GM12801 (cell line): ENCODE measurements around the gene AK8.

Source experiments
- TF ChIP-seq, protein P1 (sequence below): IDR thresholded peaks from one replicate; pipeline ENCODE4 v1.5.1; 2011; ENCODE audit warnings: control low read depth; ENCODE audit not compliant: insufficient read length; ENCODE audit errors: extremely low read depth

AK8 gene

DNA sequence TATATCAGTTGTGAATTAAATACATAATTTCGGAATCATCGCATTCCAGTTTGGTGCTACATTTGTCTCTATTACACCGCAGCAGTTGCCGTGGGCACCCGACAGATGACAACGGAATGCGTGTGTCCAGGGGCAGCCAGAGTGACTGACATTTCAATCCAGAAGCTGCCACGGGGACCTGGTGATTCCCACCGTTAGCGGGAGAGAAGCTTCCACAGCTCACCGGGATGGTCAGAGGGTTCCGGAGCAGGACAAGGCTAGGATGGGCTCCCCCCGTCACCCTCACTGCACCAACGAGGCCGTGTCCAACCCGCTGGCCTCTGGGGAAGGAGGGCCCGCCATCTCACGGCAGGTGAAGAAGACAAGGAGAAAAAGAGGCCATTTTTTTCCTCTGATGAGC is 121.1 kb downstream of the AK8 start:
- TF ChIP-seq, protein P1, sequence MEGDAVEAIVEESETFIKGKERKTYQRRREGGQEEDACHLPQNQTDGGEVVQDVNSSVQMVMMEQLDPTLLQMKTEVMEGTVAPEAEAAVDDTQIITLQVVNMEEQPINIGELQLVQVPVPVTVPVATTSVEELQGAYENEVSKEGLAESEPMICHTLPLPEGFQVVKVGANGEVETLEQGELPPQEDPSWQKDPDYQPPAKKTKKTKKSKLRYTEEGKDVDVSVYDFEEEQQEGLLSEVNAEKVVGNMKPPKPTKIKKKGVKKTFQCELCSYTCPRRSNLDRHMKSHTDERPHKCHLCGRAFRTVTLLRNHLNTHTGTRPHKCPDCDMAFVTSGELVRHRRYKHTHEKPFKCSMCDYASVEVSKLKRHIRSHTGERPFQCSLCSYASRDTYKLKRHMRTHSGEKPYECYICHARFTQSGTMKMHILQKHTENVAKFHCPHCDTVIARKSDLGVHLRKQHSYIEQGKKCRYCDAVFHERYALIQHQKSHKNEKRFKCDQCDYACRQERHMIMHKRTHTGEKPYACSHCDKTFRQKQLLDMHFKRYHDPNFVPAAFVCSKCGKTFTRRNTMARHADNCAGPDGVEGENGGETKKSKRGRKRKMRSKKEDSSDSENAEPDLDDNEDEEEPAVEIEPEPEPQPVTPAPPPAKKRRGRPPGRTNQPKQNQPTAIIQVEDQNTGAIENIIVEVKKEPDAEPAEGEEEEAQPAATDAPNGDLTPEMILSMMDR = no peak

DNA sequence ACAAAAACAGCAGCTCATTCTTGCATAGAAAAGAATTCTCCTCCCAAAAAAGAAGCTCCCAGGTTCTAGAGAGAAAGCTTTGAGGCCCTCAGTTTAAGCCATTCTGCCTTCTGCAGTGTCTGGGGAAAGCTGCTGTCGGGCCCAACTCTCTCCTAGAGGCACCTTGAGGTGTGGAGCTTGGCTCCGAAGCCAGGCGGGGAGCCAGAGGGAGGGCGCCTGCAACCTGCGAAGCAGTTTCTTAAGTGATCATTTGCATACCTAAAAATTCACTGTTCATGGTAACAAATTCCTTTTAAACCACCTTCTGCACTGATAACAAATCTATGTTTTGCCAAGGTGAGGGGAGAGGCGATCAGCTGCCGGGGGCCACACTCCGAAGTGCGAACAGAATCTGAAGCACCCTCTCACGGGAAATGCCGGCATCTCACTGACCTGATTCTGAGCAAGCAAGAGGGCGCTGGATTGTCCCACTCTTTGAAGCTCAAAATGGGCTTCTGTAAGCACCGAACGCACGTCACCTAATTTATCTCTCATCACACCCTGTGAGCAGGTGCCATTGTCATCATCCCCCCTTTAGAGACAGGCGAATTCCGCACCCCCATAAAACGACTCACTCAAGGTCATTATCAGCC is 121.8 kb downstream of the AK8 start:
- TF ChIP-seq, protein P1 = no peak

DNA sequence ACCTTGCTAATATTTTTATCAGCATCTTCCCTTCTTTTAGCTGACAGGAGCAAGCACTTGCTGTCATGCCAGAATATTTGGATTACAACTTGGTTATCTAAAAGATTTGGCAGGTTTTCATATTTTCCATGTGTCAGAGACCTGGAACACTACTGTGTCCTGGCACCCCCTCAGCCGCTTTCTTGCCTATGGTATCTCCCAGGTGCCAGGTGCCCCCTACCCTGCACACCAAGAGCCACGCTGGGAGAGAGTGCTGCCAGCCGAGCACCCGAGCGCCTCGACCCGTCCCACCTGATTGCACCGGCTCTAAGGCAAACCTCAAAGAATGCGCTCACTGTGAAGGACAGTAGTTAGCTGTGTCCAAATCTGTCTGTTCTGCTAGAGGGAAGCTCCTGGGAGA is 123.0 kb downstream of the AK8 start:
- TF ChIP-seq, protein P1 = no peak

DNA sequence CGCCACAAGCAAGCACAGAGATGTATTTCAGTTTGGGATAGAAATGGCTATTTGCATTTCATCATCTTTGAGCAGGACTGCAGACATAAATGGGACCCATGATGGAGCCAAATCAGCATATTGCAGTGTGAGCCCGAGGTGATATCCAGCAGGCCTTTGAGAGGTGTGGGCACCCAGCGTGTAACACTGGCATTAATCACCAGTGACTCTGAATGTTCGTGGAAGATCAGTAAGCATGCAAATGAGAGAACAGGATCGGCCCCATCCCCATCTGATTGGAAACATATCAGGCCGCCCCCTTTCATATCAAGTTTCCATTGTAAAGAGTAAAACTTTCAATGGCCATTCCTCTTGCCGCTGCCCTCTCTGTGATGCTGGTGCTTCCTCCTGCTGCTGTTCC is 123.8 kb downstream of the AK8 start:
- TF ChIP-seq, protein P1 = no peak

DNA sequence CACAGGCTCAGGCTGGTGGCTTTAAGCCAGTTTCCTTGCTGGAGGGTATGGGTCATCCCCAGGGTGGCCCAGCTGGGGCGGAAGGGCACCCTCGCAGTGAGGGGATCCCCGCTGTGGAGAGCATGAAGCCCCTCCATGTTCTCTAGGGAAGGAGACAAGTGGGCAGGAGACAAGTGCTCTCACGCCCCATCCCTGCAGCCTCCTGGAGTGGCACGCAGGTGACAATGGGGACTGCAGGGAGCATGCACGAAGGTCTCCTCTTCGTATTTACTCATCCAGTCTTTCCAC is 124.5 kb downstream of the AK8 start:
- TF ChIP-seq, protein P1 = no peak

DNA sequence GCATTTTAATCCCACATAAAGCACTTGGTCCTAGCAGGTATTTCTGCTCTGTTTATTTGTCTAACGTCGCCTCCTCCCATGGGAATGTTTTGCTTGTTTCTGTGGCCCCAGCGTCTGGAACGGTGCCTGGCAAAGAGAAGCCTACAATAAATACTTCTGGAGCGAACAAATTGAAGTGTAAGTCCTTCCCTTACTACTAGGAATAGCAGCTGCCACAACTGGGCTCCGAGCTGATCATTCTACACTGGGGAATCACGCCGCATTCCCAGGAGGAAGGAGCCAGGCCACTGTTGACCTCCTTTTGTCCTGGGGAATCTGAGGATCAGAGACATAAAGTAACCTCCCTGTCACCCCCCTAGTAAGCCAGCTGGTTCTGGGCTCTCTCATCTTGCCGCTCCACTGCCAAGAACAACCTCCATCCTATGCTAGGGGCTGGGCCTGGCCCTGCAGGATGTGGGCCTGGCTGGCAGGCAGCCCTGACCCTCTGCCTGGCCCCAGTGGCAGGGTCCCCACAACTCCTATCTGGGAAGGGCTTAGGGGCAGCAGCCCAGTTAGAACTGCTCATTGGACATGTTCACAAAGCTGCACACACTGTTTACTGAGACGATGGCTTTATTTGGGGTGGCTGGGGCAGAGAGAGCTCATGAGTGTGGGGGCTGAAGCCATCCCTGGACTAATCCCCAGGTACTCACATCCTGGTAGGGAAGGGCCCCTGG is 125.0 kb downstream of the AK8 start:
- TF ChIP-seq, protein P1 = no peak

DNA sequence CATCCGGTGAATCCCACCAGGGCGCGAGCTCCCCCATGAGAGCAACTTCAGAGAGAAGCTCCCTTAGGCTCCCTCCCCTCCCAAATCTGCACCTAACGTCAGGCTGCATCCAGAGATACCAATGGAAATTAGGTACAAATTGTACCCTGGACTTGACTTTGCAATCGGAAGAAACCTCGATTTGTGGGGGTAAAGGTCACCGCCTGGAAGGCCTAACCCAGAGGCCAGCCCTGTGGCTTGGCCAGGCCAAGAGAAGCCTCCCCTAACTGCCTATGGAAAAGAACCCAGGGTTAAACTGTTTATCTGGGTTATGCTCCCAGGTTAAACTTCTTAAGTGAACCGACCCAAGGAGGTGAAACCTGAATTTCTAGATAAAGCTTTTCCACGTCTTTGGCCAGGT is 127.4 kb downstream of the AK8 start:
- TF ChIP-seq, protein P1 = no peak

DNA sequence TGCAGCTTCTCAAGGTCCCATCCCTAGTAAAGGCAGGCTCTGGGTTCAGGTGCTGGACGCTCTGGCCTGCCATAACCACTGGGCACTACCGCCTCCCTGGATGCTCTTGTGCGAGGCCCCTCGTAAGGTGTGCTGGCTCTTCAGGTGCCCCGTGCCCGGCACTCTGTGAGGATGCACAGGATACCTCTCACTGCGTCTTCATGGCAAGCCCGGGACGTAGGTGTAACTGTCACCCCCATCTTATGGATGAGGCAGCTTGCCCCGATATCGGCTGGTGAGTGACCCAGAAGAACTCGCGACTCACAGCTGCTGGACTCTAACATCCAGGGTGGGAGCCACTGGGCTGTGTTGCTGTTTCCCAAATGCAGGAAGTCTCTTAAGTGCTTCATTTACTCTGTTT is 128.8 kb downstream of the AK8 start:
- TF ChIP-seq, protein P1 = no peak
